Adrenal gland (tissue), 5 donors: ENCODE data around the gene CBX5.

Experiments
- POLR2A ChIP-seq, 2 donors: fragments of 450-650 bp; IDR thresholded peaks; one replicate each; pipeline ENCODE4 v1.6.1; 2017; ENCODE audit warnings: antibody characterized with exemption in 2 of 2, mild to moderate bottlenecking in 2 of 2, moderate library complexity in 1 of 2
- TF ChIP-seq, protein P1 (sequence below), 6 experiments: fragments of 450-650 bp in 4 of 6; fragments of 200-600 bp in 2 of 6; sonication (generic) in 1 of 6; IDR thresholded peaks; 1 replicate in 5 of 6; 2 replicates in 1 of 6; pipeline versions ENCODE4 v1.5.1 to v1.8.0; 2016 to 2021; ENCODE audit warnings: antibody characterized with exemption in 6 of 6, mild to moderate bottlenecking in 2 of 6, moderate library complexity in 1 of 6
- donor health status: DM: no; HTN: no; CAD: no.

DNA sequence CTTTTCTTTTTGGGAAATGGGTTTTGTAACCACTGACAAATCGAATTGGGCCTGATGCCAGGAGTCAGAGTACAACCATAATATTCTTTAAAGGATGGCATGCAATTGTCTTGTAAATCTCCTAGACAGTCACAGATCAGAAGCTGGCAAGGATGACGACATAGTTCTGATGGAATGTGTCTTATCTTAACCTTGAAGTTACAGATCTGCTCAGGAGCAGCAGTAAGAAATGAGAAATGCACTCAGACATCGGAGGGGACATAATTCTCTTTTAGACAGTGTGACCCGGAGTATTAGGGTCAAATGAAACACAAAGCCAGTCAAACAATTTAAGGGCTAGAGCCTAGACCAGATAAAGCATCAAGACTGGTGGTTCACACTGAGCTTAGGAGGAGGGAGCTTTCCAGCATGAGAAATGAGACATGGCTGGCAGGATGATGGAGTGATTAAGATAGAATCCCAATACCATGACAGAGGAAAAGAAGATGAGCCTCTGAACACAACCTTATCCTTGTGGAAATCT lies 17.5 kb downstream of the CBX5 start:
- TF ChIP-seq, protein P1, sequence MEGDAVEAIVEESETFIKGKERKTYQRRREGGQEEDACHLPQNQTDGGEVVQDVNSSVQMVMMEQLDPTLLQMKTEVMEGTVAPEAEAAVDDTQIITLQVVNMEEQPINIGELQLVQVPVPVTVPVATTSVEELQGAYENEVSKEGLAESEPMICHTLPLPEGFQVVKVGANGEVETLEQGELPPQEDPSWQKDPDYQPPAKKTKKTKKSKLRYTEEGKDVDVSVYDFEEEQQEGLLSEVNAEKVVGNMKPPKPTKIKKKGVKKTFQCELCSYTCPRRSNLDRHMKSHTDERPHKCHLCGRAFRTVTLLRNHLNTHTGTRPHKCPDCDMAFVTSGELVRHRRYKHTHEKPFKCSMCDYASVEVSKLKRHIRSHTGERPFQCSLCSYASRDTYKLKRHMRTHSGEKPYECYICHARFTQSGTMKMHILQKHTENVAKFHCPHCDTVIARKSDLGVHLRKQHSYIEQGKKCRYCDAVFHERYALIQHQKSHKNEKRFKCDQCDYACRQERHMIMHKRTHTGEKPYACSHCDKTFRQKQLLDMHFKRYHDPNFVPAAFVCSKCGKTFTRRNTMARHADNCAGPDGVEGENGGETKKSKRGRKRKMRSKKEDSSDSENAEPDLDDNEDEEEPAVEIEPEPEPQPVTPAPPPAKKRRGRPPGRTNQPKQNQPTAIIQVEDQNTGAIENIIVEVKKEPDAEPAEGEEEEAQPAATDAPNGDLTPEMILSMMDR (IDR thresholded peaks at IDR 0.05), result no peak
- peak in 1 of 2 donors; percentile 26 for TF ChIP-seq POLR2A (IDR thresholded peaks at IDR 0.05)
